Uterus (tissue), 2 donors: Measurements from ENCODE around the gene SEMA3D.

Experiments used
- CTCF ChIP-seq, 4 experiments: fragments of 200-600 bp in 2 of 4; fragments of 450-650 bp in 2 of 4; sonication (generic) in 2 of 4; IDR thresholded peaks; one replicate each; pipeline ENCODE4 v1.5.1; 2016 to 2019; ENCODE audit warnings: antibody characterized with exemption in 4 of 4, mild to moderate bottlenecking in 2 of 4, moderate library complexity in 1 of 4
- POLR2A ChIP-seq, 2 donors: fragments of 450-650 bp; IDR thresholded peaks; one replicate each; pipeline ENCODE4 v1.6.1; 2016; ENCODE audit warnings: antibody characterized with exemption in 2 of 2, mild to moderate bottlenecking in 1 of 2, moderate library complexity in 1 of 2

- TF ChIP-seq POLR2A (IDR thresholded peaks at IDR 0.05) (no peak), CTCF (IDR thresholded peaks at IDR 0.05) (no peak)
These were observed 162.9 kb downstream of the SEMA3D start for GRCh38 chr7:85023916-85024315.
